ENCODE measurements around the gene GLT6D1.

The GLT6D1 gene

GRCh38 chr9:135582966-135583687, 56.2 kb downstream of the GLT6D1 start:
- DNase-seq: no peak

GRCh38 chr9:135582541-135582940, 56.8 kb downstream of the GLT6D1 start:
- no peak for DNase-seq

GRCh38 chr9:135581636-135582426, 57.5 kb downstream of the GLT6D1 start:
- no peak for DNase-seq

- no peak for DNase-seq
These were observed 58.5 kb downstream of the GLT6D1 start for GRCh38 chr9:135580664-135581380.

GRCh38 chr9:135579889-135580660, 59.3 kb downstream of the GLT6D1 start:
- DNase-seq: no peak

- no peak for DNase-seq
These were observed 60.0 kb downstream of the GLT6D1 start for GRCh38 chr9:135579356-135579755.

- no peak for DNase-seq
These were observed 62.1 kb downstream of the GLT6D1 start for GRCh38 chr9:135577256-135577655.

- DNase-seq: no peak
These were observed 63.2 kb downstream of the GLT6D1 start for GRCh38 chr9:135575995-135576631.

- no peak for DNase-seq
These were observed 64.4 kb downstream of the GLT6D1 start for GRCh38 chr9:135574943-135575342.

GRCh38 chr9:135574331-135574730, 65.0 kb downstream of the GLT6D1 start:
- no peak for DNase-seq
